GM21367 (cell line): ENCODE measurements around the gene FXYD7.
"Not testable (repeated sequence)": the region's sequence is repeated elsewhere in the genome, so short reads cannot be mapped to it uniquely, and the experiment has no call there.

Experiments
- ATAC-seq: cut with Tn5 transposase; IDR thresholded peaks from one replicate; pipeline ENCODE4 v1.9.1; 2021; ENCODE audit not compliant: unreplicated experiment

FXYD7 gene

DNA sequence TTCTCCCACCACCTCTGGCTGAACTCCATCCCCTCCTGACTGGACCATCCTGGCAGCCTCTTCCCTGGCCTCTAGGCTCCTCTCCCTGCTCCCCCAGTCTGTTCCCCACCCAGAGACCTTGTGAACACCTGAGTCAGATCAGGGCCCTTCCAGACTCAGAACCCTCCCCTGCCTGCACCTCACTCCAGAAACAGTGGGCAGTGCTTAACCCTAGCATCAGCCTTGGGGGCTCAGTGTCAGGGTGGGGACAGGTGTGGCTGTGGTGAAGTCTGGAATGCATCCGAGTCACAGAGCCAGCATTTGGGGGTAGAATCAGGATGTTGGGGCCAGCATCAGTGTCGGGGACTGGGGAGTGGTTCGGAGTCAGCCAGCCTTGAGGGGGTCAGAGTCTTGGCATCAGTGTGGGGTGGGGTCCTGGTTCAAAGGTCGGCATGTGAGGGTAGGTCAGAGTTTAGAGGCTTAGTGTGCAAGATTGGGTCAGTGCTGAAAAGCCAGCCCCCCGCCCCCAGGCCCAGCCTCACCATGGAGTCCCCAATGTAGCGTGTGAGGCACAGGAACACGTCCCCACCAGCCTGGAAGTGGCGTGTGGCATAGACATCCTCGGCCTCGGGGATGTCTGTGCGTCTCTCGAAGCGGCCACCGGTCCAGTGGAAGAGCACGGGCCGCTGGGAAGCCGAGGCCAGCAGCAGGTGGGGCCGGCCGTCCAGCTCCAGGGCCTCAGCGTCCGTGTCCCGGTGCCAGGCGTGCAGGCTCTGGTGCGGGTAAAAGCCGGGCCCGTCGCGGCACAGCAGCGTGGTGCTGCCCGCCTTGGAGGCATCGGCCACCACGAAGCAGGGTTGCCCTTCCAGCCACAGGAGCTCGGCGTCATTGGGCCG, 17.1 kb upstream of the FXYD7 start:
- ATAC-seq, result no peak

DNA sequence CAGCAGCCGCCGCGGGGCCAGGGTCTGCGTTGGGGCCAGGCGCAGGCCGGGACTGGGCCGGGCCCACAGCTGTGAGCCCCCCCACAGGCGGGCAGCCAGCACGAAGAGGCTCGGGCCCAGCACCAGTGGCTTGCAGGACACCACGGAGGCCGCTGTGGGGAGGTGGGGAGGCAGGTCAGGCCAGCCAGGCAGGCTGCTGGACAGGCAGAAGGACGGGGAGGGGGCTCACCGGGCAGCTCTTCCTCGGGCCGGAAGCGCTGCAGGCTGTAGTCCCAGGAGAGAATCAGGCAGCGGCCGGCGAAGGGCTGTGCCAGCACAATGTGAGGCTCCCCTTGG, 16.5 kb upstream of the FXYD7 start:
- no peak for ATAC-seq

DNA sequence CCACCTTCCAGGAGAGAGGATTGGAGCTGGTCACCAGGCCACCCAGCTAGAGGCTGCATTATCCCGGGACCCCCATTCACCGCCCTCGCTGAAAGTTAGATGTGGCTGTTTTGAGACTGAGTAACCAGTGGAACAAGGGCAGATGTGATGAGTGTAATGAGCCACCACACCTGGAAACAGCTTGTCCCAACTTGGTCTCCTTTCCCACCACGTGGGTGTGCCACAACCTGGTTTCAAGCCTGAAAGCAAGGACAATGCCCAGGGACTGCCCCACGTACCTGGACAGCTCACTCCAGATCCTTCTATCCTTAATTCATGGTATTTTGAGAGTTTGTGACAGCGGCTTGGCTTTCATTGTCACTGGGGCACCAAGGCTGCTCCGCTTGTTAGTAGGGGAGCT, 15.2 kb upstream of the FXYD7 start:
- ATAC-seq, result no peak

- ATAC-seq, result no peak
Observed at GRCh38 chr19:35128398-35129057, 14.5 kb upstream of the FXYD7 start.

GRCh38 chr19:35129724-35130274, 13.3 kb upstream of the FXYD7 start:
- not testable (repeated sequence) for ATAC-seq

- ATAC-seq, result no peak
Observed at GRCh38 chr19:35130761-35131720, 12.0 kb upstream of the FXYD7 start.

- no peak for ATAC-seq
Observed at GRCh38 chr19:35132254-35132653, 10.8 kb upstream of the FXYD7 start.

GRCh38 chr19:35133826-35134225, 9.2 kb upstream of the FXYD7 start:
- no peak for ATAC-seq

DNA sequence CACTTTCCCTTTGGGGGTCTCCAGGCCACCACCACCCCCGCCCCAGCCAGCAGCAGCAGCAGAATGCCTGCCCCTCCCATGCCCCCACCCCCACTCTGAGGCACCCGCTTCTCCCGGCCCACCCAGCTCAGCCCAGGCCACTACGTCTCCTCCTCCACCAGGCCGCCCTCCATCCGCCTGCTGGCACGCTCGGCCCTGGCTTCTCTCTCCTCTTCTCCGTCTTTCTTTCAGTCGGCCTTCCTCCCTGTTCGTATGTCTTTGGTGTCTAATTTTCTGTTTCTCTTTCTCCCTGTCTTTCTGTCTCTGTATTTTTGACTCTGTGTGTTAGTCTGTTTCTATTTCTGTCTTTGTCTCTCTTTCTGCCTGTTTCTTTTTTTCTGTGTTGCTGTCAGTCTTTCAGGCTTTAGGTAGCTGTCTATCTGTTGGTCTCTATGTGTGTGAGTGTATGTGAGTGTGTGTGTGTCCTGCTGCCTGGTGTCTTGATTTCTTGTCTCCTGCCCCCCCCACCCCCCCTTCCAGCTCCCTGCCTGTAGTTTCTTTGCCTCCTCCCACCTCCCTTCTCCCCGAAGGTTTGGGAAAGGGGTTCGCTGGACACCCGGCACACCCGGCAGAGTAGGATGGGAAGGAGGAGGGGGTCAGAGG, 8.3 kb upstream of the FXYD7 start, which contains the start of gene LGI4:
TSS of gene LGI4 (minus strand) at position 459 of the 642 bp plus-strand sequence. CDS start at position 80, 379 bp downstream.
- no peak for ATAC-seq

DNA sequence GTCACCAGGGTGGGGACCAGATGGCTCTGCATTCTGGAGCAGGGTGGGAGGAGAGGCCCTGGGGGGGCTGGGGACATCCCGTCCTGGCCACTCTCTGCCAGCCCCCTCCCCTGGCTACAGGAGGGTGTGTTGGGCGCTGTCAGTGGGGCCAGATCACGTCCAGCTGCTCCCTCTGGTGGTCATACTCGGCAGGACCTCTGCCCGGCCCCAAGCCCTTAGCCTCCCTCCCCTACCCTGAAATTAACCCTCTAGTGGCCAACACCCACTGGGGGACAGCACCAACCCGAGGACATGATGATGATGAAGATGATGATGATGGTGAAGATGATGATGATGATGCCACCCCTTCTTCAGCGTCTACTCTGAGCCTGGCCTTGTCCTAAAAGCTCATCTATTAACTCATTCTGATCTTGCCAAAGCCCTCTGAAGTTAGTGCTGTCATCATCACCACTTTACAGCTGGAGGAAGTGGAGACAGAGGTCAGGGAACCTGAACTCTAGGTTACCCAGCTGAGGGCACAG, 7.6 kb upstream of the FXYD7 start:
- no peak for ATAC-seq

- no peak for ATAC-seq
Observed at GRCh38 chr19:35136231-35136630, 6.8 kb upstream of the FXYD7 start.

GRCh38 chr19:35136977-35137702, 5.9 kb upstream of the FXYD7 start:
- no peak for ATAC-seq

- no peak for ATAC-seq
Observed at GRCh38 chr19:35138305-35138892, 4.7 kb upstream of the FXYD7 start, which contains the start of gene FXYD1. Gene FXYD1, plus strand, starts transcription at chr19:35138824. Its CDS starts 1,256 bp downstream, at chr19:35140080.

DNA sequence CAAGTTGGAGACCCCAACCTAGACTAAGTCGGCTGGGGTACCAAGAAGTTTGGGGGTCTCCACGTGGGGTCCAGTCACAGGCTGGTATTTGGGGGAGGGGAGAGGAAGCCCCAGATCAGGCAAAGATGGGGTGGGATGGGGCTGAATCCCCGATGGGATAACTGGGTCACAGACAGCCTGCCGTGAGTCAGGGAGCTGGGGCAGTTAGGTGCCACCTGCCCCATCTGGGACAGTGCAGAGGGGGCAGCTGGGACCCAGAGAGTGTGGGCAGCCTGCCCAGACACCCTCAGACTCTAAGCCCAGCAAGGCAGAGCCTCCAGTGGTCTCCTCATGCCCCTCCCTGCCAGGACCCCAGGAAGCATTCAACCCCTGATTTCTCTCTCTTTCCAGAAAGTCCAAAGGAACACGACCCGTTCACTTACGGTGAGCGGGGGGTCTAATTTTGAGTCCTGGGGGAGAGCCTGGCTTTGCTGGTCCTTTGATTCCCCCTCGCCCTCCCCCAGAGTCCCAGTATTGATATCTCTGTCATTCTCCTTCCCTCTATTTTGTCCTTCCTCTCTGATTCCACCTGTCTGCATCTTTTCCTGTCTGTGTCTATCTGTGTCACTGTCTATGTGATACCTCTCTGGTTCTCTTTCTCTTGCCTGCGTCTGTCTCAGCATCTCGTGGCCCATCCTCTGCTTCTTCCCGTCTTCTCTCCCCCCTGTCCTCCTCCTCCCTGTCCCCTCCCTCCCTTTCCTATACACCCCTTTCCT, 2.7 kb upstream of the FXYD7 start:
- ATAC-seq, result no peak

DNA sequence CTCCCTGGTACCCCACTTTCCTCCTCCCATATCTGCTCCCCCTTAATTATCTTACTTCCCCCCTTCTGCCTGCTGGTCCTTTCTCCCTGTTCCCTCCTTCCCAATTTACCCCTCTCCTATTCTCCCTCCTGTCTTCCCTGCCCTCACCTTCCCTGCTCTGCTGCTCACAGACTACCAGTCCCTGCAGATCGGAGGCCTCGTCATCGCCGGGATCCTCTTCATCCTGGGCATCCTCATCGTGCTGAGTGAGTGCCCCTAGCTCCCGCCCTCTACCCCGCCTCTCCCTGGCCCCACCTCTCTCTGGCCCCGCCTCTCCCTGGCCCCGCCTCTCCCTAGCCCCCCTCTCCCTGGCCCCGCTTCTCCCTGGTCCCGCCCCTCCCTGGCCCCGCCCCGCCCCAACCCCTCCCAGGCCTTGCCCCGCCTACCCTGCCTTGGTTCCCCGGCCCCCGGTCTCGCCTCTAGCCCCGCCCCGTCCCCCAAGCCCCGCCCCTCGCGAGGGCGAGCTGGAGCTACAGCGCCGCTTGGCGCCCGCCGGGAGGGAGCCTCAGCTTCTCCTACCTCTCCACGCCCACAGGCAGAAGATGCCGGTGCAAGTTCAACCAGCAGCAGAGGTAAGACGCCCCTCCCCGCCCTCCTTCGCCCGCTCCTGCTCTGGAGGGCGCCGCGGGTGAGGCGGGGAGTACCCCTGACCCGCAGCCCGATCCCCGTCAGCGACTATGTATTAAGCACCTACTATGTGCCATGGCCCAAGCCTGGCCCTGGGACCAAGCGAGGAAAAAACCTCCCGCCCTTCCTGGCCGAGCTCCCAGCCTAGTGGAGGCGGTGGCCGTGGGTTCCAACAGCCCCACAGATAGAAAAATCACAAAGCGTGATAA, 1.9 kb upstream of the FXYD7 start:
- ATAC-seq, result peak; percentile 54

GRCh38 chr19:35141837-35142605, 1.0 kb upstream of the FXYD7 start:
- no peak for ATAC-seq
